Measurements from ENCODE around the gene RABGAP1L.

RABGAP1L gene

DNA sequence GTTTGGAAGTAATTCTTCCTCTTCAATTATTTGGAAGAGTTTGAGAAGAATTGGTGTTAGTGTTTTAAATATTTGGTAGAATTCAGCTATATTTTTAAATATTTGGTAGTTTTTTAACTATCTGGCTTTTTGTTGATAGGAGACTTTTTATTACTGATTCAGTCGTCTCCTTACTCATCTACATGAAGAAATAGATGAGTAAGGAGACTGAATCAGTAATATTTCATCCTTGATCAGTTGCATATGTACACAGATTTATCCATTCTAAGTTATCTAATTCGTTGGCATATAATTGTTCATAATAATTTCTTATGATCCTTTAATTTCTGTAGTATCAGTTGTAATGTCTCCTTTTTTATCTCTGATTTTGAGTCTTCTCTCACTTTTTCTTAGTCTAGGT, 512.5 kb downstream of the RABGAP1L start:
- no peak overlapping the region for H3K4me3 ChIP-seq (ENCODE audit: low read depth, low read length)
- TF ChIP-seq, protein P1, sequence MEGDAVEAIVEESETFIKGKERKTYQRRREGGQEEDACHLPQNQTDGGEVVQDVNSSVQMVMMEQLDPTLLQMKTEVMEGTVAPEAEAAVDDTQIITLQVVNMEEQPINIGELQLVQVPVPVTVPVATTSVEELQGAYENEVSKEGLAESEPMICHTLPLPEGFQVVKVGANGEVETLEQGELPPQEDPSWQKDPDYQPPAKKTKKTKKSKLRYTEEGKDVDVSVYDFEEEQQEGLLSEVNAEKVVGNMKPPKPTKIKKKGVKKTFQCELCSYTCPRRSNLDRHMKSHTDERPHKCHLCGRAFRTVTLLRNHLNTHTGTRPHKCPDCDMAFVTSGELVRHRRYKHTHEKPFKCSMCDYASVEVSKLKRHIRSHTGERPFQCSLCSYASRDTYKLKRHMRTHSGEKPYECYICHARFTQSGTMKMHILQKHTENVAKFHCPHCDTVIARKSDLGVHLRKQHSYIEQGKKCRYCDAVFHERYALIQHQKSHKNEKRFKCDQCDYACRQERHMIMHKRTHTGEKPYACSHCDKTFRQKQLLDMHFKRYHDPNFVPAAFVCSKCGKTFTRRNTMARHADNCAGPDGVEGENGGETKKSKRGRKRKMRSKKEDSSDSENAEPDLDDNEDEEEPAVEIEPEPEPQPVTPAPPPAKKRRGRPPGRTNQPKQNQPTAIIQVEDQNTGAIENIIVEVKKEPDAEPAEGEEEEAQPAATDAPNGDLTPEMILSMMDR (IDR thresholded peaks at IDR 0.05; ENCODE audit: low read depth, low read length): no peak

GRCh38 chr1:174676856-174677255, 517.5 kb downstream of the RABGAP1L start:
- H3K4me3 ChIP-seq (ENCODE audit: low read depth, low read length): no peak overlapping the region
- TF ChIP-seq, protein P1 (IDR thresholded peaks at IDR 0.05; ENCODE audit: low read depth, low read length): no peak

- H3K4me3 ChIP-seq (ENCODE audit: low read depth, low read length): no peak overlapping the region
- TF ChIP-seq, protein P1 (IDR thresholded peaks at IDR 0.05; ENCODE audit: low read depth, low read length): no peak
These were observed 519.3 kb downstream of the RABGAP1L start for GRCh38 chr1:174678657-174679056.

- TF ChIP-seq, protein P1 (IDR thresholded peaks at IDR 0.05; ENCODE audit: low read depth, low read length): no peak
- H3K4me3 ChIP-seq (ENCODE audit: low read depth, low read length): no peak overlapping the region
These were observed 520.8 kb downstream of the RABGAP1L start for GRCh38 chr1:174680101-174680500.

GRCh38 chr1:174682419-174683008, 523.2 kb downstream of the RABGAP1L start:
- no peak overlapping the region for H3K4me3 ChIP-seq (ENCODE audit: low read depth, low read length)
- TF ChIP-seq, protein P1 (IDR thresholded peaks at IDR 0.05; ENCODE audit: low read depth, low read length): no peak

DNA sequence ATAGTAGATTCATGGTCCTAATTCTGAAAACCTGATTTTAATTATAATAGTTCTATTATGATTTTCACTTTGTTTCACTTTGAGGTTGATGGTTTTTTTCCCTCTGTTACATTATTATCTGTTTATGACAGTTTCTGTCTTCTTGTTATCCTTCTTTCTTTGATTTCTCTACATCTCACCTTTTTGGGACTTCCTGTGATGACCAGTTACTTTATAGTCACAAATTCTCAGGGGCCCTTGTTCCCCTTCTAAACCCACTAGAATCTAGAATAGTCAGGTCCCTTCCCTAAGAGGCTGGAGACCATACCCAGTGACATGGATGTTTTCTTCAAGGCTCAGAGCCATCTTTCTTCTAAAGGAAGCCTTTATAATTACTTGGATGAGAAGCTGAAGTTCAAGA, 526.9 kb downstream of the RABGAP1L start:
- H3K4me3 ChIP-seq (ENCODE audit: low read depth, low read length): no peak overlapping the region
- TF ChIP-seq, protein P1 (IDR thresholded peaks at IDR 0.05; ENCODE audit: low read depth, low read length): no peak

DNA sequence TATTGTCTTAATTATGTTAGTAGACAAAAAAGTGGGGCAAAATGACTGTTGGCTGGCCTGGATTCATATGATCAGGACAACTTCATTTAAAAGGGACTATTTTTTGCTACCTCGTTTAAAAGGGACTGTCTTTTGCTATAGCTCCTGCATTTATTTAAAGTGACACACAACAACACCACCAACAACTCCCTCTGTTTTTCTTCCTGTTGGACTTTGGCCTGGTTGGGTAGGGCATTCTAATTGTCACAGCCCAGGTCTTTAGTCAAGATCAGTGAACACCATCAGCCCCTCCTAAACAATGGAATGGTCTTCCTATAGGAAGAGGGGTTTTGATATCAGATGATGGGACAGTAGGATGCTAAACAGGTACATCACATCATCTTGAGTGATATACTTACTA, 530.2 kb downstream of the RABGAP1L start:
- TF ChIP-seq, protein P1 (IDR thresholded peaks at IDR 0.05; ENCODE audit: low read depth, low read length): no peak
- H3K4me3 ChIP-seq (ENCODE audit: low read depth, low read length): no peak overlapping the region

All from WI38 (cell line).